HEK293 (cell line): ENCODE results near the gene BTN2A1.

ENCODE experiments used
- ATF2 ChIP-seq: fragments of 450-650 bp; formaldehyde crosslinking; IDR thresholded peaks from 2 replicates; pipeline ENCODE4 v1.5.1; 2016; ENCODE audit warnings: missing biosample characterization, missing genetic modification characterization, low read depth
- CTCF ChIP-seq: fragments of 450-650 bp; formaldehyde crosslinking; IDR thresholded peaks from 2 replicates; pipeline ENCODE4 v1.5.1; 2016; ENCODE audit warnings: missing biosample characterization, missing genetic modification characterization
- TCF7L2 ChIP-seq: IDR thresholded peaks from 2 replicates; pipeline ENCODE4 v1.6.1; 2011; ENCODE audit warnings: low read depth, mild to moderate bottlenecking, inconsistent platforms, low read length, moderate library complexity, borderline replicate concordance
- ZNF140 ChIP-seq: fragments of 450-650 bp; formaldehyde crosslinking; IDR thresholded peaks from 2 replicates; pipeline ENCODE4 v1.5.1; 2016; ENCODE audit warnings: missing biosample characterization, missing genetic modification characterization
- ZNF488 ChIP-seq: fragments of 450-650 bp; formaldehyde crosslinking; IDR thresholded peaks from 2 replicates; pipeline ENCODE4 v1.5.1; 2016; ENCODE audit warnings: missing biosample characterization, missing genetic modification characterization
- ZNF704 ChIP-seq: fragments of 450-650 bp; formaldehyde crosslinking; IDR thresholded peaks from 2 replicates; pipeline ENCODE4 v1.5.1; 2016; ENCODE audit warnings: missing biosample characterization, missing genetic modification characterization
- ZNF785 ChIP-seq: fragments of 450-650 bp; formaldehyde crosslinking; IDR thresholded peaks from 2 replicates; pipeline ENCODE4 v1.5.1; 2016; ENCODE audit warnings: missing biosample characterization, missing genetic modification characterization
- ZSCAN18 ChIP-seq: fragments of 450-650 bp; formaldehyde crosslinking; IDR thresholded peaks from 2 replicates; pipeline ENCODE4 v1.5.1; 2016; ENCODE audit warnings: missing biosample characterization, missing genetic modification characterization

GRCh38 chr6:26502165-26502564 is 44.4 kb downstream of the BTN2A1 start:
- TF ChIP-seq TCF7L2 (no peak), ZNF785 (no peak), CTCF (tag by site-specific recombination) (no peak), ZNF140 (no peak), ZSCAN18 (tag by site-specific recombination) (no peak), ATF2 (tag by site-specific recombination) (no peak), ZNF488 (tag by site-specific recombination) (no peak), ZNF704 (no peak)
